NCI-H1048 (cell line): ENCODE data around the gene PTPRN2.
A peak's percentile ranks its signal among the peaks of the same experiment; 100 is the strongest.
"Not testable (repeated sequence)": the region's sequence is repeated elsewhere in the genome, so short reads cannot be mapped to it uniquely, and the experiment has no call there.

Source experiments
- DNase-seq: peaks from one replicate; lab custom pipeline; 2025; lab: John Stamatoyannopoulos, UW

Gene PTPRN2

DNA sequence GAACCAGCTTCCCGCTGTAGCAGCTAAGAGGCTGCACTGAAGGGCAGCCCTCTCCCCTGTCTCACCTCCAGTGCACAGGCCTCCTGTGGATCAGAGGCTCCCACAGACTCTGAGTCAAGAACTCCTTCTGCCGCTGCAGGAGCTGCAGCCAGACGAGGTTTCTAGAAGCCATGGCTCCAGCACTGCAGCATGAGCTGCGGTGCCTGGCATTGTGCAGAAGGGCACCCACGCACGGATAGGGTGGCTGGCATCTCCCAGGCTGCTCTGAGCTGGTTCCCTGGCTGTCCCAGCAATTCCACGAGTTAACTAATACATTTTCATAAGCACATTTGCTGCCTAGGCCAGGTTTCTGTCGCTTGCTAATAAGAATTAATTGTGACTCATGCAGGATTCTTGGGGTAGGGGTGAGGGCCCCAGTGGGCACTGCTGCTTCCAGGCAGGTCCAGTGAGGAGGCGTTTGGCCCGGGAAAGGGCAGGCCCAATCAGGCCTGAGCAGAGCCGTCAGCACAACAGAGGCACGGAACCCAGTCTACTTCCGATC is 656.6 kb downstream of the PTPRN2 start:
- no peak for DNase-seq

GRCh38 chr7:157930441-157930840 is 657.2 kb downstream of the PTPRN2 start:
- DNase-seq = no peak

DNA sequence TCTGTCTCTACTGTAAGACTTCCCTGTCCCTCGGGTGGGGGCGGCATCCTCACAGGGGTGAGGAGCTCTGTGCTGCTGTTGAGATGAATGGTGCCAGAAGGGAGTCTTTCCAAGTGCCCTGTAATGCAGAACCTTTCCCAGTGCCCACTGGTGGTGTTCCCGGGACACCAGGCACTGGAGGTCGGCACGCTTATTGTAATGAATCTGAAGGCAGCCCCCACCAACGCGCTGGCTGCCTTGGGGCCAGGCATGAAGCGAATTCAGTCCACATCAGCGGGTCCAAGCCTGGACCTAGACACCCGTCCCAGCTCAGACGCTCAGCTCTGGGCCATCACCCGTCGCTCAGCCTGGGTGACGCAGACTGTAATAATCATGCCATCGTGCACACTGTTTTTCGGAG is 658.0 kb downstream of the PTPRN2 start:
- no peak for DNase-seq

- no peak for DNase-seq
These were observed 658.7 kb downstream of the PTPRN2 start for GRCh38 chr7:157928808-157929425.

DNA sequence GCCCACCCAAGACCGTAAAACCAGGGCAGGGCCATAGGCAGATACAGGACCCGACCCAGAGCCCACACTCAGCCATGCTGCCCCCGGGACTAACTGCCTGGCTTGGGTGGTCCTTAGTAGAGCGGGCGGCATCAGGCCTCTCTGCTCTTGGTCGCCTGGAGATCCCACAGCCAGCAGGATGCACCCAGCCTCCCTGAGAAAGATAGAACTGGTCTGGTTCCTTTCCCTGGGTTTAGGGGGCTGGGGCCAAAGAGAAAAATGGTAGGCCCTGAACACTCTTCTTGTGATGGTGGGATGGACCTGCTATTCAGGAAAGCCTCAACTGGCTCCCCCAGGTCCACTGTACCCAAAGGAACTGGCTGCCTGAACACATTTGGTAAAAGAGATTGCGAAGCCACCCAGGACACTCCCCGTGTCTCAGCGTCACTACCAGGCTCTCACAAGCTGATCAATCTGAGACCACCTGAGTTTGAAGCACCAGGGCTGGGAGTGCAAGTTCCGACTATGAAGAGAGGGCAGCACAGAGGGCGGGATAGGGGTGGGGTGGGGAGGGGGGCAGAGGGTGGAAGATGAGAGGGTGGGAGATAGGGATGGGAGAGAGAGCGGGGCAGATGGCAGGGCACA is 659.3 kb downstream of the PTPRN2 start:
- no peak for DNase-seq

GRCh38 chr7:157927313-157927925 is 660.2 kb downstream of the PTPRN2 start:
- no peak for DNase-seq

GRCh38 chr7:157926521-157927150 is 661.0 kb downstream of the PTPRN2 start:
- no peak for DNase-seq

DNA sequence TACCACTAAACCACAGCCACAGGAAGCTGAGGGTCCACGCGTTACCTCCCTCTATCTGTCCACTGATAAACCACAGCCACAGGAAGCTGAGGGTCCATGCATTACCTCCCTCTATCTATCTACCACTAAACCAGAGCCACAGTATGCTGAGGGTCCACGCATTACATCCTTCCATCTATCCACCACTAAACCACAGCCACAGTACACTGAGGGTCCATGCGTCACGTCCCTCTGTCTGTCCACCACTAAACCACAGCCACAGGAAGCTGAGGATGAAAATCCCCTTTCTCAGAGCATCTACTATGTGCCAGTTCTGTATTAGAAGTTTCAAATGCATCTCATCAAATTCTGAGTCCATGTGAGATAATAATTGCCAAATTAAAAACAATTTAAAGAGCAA is 661.5 kb downstream of the PTPRN2 start:
- no peak for DNase-seq

DNA sequence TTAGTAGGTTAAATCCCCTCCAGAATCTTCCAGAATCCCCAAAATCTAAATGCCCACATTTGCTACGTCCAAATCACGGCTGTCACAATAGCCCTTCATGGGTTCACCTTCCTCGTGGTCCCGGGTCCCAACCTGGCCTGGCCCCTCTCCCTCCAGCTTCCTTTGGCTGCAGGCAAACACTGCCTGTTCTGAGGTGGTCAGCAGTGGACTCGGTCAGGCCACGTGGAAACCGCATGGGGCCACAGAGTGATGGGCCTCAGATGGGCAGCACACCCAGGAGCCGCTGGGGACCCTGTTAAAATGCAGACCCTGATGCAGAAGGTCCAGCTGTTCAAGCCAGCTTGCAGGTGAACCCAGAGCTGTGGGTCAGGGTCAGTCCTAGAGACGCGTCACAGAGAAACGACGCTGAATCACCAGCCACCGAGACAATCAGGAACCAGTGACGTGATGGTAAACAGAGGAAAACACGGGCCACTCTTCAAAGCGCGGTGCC is 662.2 kb downstream of the PTPRN2 start:
- DNase-seq = no peak

DNA sequence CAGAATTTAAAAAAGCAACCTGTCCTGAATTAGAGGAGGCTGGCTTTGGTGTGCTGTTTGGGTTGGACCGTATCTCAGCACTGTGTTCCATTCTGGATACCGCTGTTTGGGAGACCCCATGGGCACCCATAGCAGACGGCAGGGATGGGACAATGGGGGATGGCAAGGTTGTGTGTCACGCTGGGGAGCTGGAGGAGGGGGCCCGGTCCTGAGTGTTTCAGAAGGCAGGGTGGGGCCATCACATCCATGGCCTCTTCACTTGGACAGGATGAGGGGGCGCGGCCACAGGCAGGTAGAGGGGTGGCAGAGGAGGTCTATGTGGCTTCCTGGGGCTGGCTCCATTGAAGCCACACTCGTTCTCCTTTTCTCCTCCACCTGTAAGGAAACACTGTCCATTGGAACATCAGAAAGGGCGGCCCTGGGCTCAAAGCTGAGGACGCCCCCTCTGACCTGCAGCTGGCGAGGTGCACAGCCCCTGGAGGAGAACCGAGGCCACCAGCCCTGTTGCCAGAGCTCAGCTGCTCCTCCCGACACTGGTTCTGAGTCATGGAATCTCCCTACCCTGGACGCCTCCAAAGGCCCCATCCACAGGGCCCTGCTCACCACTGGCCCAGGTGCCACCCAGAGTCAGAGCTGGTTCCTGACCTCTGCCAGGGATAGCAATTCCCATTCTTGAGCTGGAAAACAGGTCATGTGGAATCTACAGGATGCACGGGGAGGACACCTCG is 663.6 kb downstream of the PTPRN2 start:
- DNase-seq = no peak

DNA sequence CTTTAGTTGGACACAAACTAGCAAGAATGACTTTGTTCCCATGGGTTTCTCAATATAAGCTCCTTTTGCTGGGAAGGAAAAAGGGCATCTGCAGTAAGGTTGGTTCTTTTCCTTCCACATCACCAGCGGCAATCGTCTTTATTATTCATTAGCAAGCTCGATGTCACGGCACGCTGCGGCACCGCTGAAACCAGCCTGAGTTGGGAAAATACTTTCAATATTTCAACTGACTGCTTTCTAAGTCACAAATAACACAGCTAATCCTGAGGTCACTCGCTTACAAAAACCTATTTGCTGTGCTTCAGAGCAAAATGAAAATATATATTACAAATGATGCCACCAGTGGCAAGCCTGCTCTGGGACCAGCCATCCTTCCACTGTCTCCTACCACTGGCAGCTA is 665.0 kb downstream of the PTPRN2 start:
- no peak for DNase-seq

- no peak for DNase-seq
These were observed 669.1 kb downstream of the PTPRN2 start for GRCh38 chr7:157918326-157919080.

DNA sequence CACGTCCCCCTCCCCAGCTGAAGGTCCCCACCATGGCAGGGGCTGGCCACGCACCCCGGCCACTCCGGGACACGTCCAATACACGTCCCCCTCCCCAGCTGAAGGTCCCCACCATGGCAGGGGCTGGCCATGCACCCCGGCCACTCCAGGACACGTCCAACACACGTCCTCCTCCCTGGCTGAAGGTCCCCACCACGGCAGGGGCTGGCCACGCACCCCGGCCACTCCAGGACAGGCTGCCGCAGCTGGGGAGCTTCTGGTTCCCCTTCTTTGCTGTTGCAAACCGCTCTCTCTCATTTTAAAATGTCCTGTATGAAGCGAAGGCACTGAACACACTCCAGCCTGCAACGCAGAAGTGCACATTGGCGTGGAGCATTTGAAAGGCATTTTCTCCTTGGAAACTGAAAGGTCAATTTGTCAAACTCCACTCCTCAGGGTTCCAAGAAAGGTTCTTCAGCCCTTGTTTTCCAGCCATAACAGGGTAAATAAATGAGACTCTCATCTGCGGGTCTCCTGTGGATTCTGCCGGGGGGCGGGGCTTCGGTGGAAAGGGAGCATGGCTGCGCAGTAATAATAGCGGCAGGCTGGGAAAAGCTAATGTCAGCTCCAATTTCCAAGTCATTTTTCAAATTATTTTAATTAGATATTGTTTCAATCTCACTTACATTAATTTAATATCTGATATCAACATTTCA is 670.5 kb downstream of the PTPRN2 start:
- DNase-seq = no peak

- peak; percentile 17 for DNase-seq
These were observed 677.2 kb downstream of the PTPRN2 start for GRCh38 chr7:157910446-157910845.

GRCh38 chr7:157910045-157910444 is 677.6 kb downstream of the PTPRN2 start:
- DNase-seq = not testable (repeated sequence)

GRCh38 chr7:157909370-157909769 is 678.3 kb downstream of the PTPRN2 start:
- DNase-seq = no peak

GRCh38 chr7:157908006-157908782 is 679.4 kb downstream of the PTPRN2 start:
- DNase-seq = no peak

DNA sequence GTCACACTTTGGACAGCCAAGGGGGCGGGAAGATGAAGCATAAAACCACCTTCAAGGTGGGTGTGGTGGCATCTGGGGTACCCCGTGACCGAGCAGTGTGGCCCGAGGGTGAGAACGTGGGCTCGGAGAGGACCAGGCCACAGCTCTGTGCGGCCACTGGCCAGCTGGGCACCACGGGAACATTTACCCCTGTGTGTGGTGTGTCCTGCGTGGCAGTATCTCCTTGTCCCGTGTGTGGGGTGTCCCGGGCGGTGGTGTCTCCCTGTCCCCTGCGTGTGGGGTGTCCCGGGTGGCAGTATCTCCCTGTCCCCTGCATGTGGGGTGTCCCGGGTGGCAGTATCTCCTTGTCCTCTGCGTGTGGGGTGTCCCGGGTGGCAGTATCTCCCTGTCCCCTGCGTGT is 680.5 kb downstream of the PTPRN2 start:
- DNase-seq = no peak

- DNase-seq = no peak
These were observed 681.0 kb downstream of the PTPRN2 start for GRCh38 chr7:157906583-157906982.
